Eye (tissue), 1 donor: ENCODE results near the gene NYAP1.
"Not testable (repeated sequence)": the region's sequence is repeated elsewhere in the genome, so short reads cannot be mapped to it uniquely, and the experiment has no call there.

ENCODE experiments used
- DNase-seq: peaks from one replicate; pipeline ENCODE4 v3.0.0-alpha.2; 2015

Gene NYAP1

GRCh38 chr7:100516135-100516812 lies 32.5 kb downstream of the NYAP1 start:
- DNase-seq: peak; percentile 63

- DNase-seq: no peak
These were observed 33.6 kb downstream of the NYAP1 start for GRCh38 chr7:100517305-100517704.

GRCh38 chr7:100519580-100519979 lies 35.9 kb downstream of the NYAP1 start:
- DNase-seq: no peak

- no peak for DNase-seq
These were observed 36.4 kb downstream of the NYAP1 start for GRCh38 chr7:100520138-100520537.

DNA sequence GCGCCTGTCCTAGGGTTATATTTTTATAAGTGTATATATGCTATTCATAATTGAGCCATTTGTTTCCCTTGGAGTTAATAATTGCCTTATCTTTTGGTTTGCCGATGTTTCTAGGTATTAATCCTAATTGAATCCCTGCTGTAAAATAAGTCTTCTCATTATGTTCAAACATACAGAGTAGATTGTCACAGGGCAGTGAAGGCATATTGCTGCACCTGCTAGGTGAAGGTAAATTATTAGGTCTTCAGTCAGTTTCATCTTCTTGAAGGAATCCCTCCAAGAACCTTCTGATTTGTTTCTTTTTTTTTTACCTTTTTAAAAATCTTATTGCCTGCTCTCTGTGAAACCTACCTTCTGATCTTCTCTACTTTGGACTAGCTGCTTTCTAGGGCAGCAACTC lies 37.3 kb downstream of the NYAP1 start:
- no peak for DNase-seq

GRCh38 chr7:100521909-100522593 lies 38.3 kb downstream of the NYAP1 start:
- not testable (repeated sequence) for DNase-seq

DNA sequence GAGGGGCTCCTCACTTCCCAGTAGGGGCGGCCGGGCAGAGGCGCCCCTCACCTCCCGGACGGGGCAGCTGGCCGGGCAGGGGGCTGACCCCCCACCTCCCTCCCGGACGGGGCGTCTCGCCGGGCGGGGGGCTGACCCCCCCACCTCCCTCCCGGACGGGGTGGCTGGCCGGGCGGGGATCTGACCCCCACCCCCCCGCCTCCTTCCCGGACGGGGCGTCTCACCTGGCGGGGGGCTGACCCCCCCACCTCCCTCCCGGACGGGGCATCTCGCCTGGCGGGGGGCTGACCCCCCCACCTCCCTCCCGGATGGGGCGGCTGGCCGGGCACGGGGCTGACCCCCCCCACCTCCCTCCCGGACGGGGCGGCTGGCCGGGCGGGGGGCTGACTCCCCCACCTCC lies 39.5 kb downstream of the NYAP1 start:
- DNase-seq: not testable (repeated sequence)

DNA sequence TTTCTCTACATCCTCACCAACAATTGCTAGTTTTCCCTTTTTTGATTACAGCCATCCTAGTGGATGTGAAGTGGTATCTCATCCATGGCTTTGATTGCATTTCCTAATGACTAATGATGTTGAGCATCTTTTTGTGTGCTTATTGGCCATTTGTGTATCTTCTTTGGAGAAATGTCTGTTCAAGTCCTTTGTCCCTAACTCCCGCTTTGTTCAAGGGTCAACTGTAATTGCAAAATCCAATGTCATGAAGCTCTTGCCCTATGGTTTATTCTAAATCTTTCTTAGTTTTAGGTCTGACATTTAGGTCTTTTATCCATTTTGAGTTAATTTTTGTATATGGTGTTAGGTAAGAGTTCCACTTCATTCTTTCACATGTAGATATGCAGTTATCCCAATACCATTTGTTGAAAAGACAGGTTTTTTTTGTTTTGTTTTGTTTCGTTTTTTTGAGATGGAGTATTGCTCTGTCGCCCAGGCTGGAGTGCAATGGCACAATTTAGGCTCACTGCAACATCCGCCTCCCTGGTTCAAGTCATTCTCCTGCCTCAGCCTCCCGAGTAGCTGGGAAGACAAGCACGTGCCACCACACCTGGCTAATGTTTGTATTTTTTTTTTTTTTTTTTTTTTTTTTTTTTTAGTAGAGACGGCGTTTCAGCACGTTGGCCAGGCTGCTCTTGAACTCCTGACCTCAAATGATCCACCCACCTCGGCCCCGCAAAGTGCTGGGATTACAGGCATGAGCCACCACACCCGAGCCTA lies 44.6 kb downstream of the NYAP1 start:
- not testable (repeated sequence) for DNase-seq

GRCh38 chr7:100532165-100533022 lies 48.7 kb downstream of the NYAP1 start:
- DNase-seq: no peak

GRCh38 chr7:100535982-100536381 lies 52.3 kb downstream of the NYAP1 start:
- not testable (repeated sequence) for DNase-seq

DNA sequence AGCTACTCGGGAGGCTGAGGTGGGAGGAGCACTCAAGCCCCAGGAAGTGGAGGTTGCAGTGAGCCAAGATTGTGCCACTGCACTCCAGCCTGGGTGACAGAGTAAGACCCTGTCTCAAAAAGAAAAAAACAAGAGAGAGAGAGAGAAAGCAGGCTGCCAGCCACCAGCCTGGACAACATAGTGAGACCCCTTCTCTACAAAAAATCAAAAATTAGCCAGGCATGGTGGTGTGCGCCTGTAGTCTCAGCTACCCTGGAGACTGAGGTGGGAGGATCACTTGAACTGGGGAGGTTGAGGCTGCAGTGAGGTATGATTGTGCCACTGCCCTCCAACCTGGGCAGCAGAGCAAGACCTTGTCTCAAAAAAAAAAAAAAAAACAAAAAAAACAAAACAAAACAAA lies 53.0 kb downstream of the NYAP1 start:
- not testable (repeated sequence) for DNase-seq

- no peak for DNase-seq
These were observed 54.6 kb downstream of the NYAP1 start for GRCh38 chr7:100538348-100538653.

- DNase-seq: peak; percentile 100
These were observed 55.1 kb downstream of the NYAP1 start, which contains the start of gene AGFG2 for GRCh38 chr7:100538654-100539435. Gene AGFG2, plus strand, starts transcription at chr7:100539203. Its CDS starts 144 bp downstream, at chr7:100539347.

DNA sequence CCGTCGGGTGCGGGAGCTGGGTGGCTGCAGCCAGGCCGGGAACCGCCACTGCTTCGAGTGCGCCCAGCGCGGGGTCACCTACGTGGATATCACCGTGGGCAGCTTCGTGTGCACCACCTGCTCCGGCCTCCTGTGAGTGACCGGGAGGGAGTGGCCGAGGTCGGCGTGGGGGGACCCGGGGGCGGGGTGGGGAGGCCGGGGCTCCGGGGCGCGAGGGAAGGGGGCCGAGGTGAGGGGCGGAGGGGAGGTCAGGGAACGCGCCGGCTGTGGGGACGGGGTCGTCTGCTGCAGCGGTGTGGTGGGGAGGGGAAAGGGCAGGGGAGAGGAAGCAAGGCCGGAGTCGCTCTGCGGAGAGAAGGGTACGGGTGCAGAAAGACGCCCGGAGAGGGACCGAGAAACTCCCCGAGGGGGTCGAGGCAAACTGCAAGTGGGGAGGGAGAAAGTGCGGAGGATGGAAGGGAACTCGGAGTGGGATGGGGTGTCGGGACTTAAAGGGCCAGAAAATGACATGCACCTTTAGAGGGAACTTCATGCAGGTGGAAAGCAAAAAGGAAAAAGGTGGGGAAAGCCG lies 55.8 kb downstream of the NYAP1 start:
- no peak for DNase-seq

GRCh38 chr7:100540073-100540723 lies 56.5 kb downstream of the NYAP1 start:
- DNase-seq: no peak

DNA sequence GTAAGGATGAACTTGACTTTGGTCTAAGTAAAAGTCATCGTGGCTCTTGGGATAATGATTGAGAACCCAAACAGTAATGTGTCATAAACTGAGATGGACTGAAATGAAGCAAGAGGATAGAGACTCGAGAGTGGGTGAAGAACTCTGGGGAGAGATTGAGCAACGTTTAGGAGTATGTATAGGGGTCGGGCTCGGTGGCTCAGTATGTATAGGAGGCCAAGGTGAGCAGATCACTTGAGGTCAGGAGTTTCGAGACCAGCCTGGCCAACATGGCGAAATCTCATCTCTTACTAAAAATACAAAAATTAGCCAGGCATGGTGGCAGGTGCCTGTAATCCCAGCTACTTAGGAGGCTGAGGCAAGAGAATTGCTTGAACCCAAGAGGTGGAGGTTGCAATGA lies 57.6 kb downstream of the NYAP1 start:
- not testable (repeated sequence) for DNase-seq

- no peak for DNase-seq
These were observed 59.9 kb downstream of the NYAP1 start for GRCh38 chr7:100543586-100543985.

GRCh38 chr7:100544386-100544785 lies 60.7 kb downstream of the NYAP1 start:
- no peak for DNase-seq
